HFF-Myc (cell line): ENCODE measurements around the gene MTG2.

Source experiments
- DNase-seq: peaks from one replicate; pipeline ENCODE4 v3.0.0-alpha.2; 2011; ENCODE audit warnings: low read depth; ENCODE audit errors: extremely low read depth
- H3K4me3 ChIP-seq: replicated peaks from 2 replicates; pipeline ENCODE4 v1.5.1; 2011; ENCODE audit warnings: low read depth, mild to moderate bottlenecking, control low read depth, low read length
- CTCF ChIP-seq: IDR thresholded peaks from 2 replicates; pipeline ENCODE4 v1.5.1; 2012; ENCODE audit warnings: mild to moderate bottlenecking, low read depth, low read length, control low read depth; ENCODE audit errors: missing control alignments

MTG2 gene

DNA sequence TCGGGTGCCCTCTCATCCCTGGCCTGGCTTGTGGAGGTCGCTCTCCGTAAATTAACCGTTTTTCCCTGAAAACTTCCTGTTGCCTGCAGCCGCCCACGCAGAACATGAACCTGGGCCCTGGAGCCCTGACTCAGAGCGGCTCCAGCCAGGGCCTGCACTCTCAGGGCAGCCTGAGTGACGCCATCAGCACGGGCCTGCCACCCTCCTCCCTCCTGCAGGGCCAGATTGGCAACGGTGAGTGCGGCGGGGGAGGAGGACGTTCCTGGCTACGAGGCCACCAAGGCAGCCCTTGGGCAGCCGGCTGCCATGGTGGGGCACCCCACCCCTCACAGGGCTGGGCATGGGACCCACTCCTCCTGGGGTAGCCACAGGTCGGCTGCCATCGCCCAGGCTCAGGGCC is 21.5 kb upstream of the MTG2 start:
- no peak for TF ChIP-seq CTCF
- no peak for DNase-seq
- no peak overlapping the region for H3K4me3 ChIP-seq

DNA sequence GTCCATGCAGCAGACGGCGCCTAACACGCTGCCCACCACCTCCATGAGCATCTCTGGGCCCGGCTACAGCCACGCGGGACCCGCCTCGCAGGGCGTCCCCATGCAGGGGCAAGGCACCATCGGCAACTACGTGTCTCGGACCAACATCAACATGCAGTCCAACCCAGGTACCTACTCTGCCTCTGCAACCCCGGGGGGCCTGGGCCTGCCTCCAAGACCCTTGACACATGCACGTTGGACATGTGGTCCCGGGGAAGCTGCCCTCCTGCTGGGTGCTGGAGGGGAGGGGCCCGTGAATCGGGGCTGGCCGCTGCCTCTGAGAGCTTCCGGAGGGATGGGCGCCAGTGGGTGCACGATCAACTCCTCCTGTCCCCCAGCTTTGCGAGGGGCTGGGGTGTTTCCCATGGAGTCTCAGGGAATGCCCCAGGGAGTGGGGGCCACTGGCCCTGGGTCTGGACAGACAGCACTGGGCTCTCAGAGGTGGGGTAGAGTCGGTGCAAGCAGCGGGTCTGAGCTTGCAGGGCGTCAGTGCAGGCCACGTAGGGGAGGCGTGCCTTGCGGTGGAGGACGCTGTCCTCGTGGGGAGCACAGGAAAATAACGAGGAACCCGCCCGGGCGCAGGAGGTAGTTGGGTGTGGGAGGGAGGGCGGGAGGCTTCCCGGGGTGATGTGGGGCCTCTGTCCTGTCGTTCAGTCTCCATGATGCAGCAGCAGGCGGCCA is 19.9 kb upstream of the MTG2 start:
- DNase-seq: no peak
- no peak for TF ChIP-seq CTCF
- H3K4me3 ChIP-seq: no peak overlapping the region

DNA sequence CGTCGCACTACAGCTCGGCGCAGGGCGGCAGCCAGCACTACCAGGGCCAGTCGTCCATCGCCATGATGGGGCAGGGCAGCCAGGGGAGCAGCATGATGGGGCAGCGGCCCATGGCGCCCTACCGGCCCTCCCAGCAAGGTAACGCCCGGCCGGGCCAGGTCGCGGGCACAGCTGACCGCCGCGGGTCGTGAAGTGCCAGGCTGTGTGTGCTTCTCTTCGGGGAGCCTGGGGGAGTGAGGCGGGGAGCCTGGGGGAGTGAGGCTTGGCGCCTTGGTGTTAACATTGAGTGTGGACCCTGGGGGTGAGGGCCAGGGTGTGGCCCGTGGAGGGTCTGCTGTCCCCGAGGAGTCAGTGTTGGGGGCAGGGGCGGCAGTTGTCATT is 19.4 kb upstream of the MTG2 start:
- no peak for DNase-seq
- TF ChIP-seq CTCF: no peak
- H3K4me3 ChIP-seq: no peak overlapping the region

- no peak for TF ChIP-seq CTCF
- H3K4me3 ChIP-seq: no peak overlapping the region
- no peak for DNase-seq
Measured at GRCh38 chr20:62163986-62164762, 18.7 kb upstream of the MTG2 start.

DNA sequence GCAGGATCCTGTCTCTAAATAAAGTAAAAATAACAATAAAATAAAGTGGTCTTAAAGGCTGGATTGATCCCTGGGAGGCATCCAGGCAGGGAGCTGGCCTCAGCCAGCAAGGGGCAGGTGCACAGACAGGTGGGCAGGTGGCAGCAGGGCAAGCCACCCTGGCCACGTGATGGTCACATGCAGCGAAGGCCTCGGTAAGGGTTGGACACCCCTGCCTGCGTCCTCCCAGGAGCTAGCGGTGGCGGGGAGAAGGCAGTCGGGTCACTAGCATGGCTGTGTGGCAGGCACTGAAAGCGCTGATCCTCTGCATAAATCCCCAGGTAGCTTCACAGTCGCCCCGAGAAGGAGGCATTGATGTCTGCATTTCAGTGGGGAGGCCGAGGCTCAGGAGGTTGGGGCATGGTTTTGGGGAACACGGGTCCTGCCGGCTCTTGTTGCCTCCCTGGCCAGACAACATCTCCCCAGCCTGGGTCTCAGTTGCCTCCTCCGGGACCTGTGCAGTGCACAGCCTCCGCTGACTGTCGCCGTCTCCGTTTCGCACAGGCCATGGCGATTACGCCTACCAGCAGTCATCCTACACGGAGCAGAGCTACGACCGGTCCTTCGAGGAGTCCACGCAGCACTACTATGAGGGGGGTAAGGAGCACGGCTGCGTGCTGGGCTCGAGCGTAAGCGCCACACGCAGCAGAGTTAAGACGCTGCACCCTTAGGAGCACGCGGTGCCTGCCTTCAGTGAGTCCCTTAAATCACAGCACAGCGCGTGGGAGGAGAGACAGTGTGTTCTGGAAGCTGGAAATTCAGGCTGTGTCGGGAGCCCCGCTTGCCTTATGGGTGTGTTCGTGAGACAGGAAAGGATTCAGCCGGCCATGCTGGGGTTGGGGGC is 17.7 kb upstream of the MTG2 start:
- TF ChIP-seq CTCF: no peak
- DNase-seq: no peak
- H3K4me3 ChIP-seq: no peak overlapping the region

- no peak overlapping the region for H3K4me3 ChIP-seq
- no peak for TF ChIP-seq CTCF
- DNase-seq: no peak
Measured at GRCh38 chr20:62165762-62166399, 16.9 kb upstream of the MTG2 start.
